ENCODE data around the gene PI4KA.

PI4KA gene

GRCh38 chr22:20792966-20793728, 65.5 kb downstream of the PI4KA start:
- no peak for DNase-seq

- no peak for DNase-seq
Observed at GRCh38 chr22:20792221-20792965, 66.2 kb downstream of the PI4KA start.

GRCh38 chr22:20788627-20789344, 69.8 kb downstream of the PI4KA start:
- DNase-seq, result no peak

GRCh38 chr22:20787746-20788626, 70.6 kb downstream of the PI4KA start:
- no peak for DNase-seq

GRCh38 chr22:20787223-20787622, 71.4 kb downstream of the PI4KA start:
- no peak for DNase-seq

GRCh38 chr22:20786536-20786979, 72.1 kb downstream of the PI4KA start:
- DNase-seq, result no peak

GRCh38 chr22:20786048-20786447, 72.6 kb downstream of the PI4KA start:
- no peak for DNase-seq

- DNase-seq, result no peak
Observed at GRCh38 chr22:20785415-20785814, 73.2 kb downstream of the PI4KA start.

GRCh38 chr22:20783844-20784723, 74.5 kb downstream of the PI4KA start:
- peak; percentile 11 for DNase-seq

GRCh38 chr22:20783300-20783673, 75.3 kb downstream of the PI4KA start:
- DNase-seq, result no peak

GRCh38 chr22:20782596-20783299, 75.9 kb downstream of the PI4KA start:
- DNase-seq, result no peak

GRCh38 chr22:20782083-20782482, 76.5 kb downstream of the PI4KA start:
- no peak for DNase-seq

- no peak for DNase-seq
Observed at GRCh38 chr22:20781272-20781990, 77.2 kb downstream of the PI4KA start.

- no peak for DNase-seq
Observed at GRCh38 chr22:20779818-20780158, 78.8 kb downstream of the PI4KA start.

- no peak for DNase-seq
Observed at GRCh38 chr22:20779014-20779817, 79.4 kb downstream of the PI4KA start.

GRCh38 chr22:20777420-20778177, 81.0 kb downstream of the PI4KA start:
- DNase-seq, result no peak

- no peak for DNase-seq
Observed at GRCh38 chr22:20776624-20777405, 81.8 kb downstream of the PI4KA start.
